Osteoblast (primary cell): ENCODE results near the gene COL20A1. TPM values are rescaled to one million over a fixed set of nuclear protein-coding genes. Genes with fewer than 3 reads are reported as not detected.

Experiments used
- DNase-seq: peaks from one replicate; pipeline ENCODE4 v3.0.0; 2011; ENCODE audit warnings: low spot score, mixed read lengths; ENCODE audit not compliant: insufficient read length; ENCODE audit errors: missing footprints
- H2AFZ ChIP-seq: 2 replicates; pipeline ENCODE4 v1.6.0; 2011; ENCODE audit warnings: mild to moderate bottlenecking, low read length
- H3K27ac ChIP-seq: 2 replicates; pipeline ENCODE4 v1.5.1; 2011; ENCODE audit warnings: mild to moderate bottlenecking, low read depth, low read length, moderate library complexity
- H3K27me3 ChIP-seq: 2 replicates; pipeline ENCODE4 v1.6.0; 2012; ENCODE audit warnings: mild to moderate bottlenecking, control low read depth, inconsistent platforms, low read length, moderate library complexity; ENCODE audit not compliant: insufficient read depth
- H3K36me3 ChIP-seq: 2 replicates; pipeline ENCODE4 v1.5.1; 2011; ENCODE audit warnings: mild to moderate bottlenecking, low read length, control low read depth, moderate library complexity; ENCODE audit not compliant: insufficient read depth
- H3K4me1 ChIP-seq: 2 replicates; pipeline ENCODE4 v1.5.1; 2011; ENCODE audit warnings: mild to moderate bottlenecking, low read length, control low read depth, moderate library complexity; ENCODE audit not compliant: insufficient read depth
- H3K4me2 ChIP-seq: 2 replicates; pipeline ENCODE4 v1.6.0; 2011; ENCODE audit warnings: mild to moderate bottlenecking, low read length; ENCODE audit not compliant: insufficient read depth
- H3K4me3 ChIP-seq: fragments of 200-600 bp; sonication (generic); 3 replicates; pipeline ENCODE4 v1.5.1; 2012; ENCODE audit warnings: mild to moderate bottlenecking, low read length, inconsistent platforms; ENCODE audit not compliant: insufficient read depth
- H3K79me2 ChIP-seq: 2 replicates; pipeline ENCODE4 v1.6.0; 2012; ENCODE audit warnings: mild to moderate bottlenecking, low read length, control low read depth, inconsistent platforms; ENCODE audit not compliant: insufficient read depth
- H3K9me3 ChIP-seq: 2 replicates; pipeline ENCODE4 v1.5.1; 2011; ENCODE audit warnings: low read depth, low read length, control low read depth
- H4K20me1 ChIP-seq: 2 replicates; pipeline ENCODE4 v1.6.0; 2012; ENCODE audit warnings: mild to moderate bottlenecking, low read length, control low read depth; ENCODE audit not compliant: insufficient read depth
- total RNA-seq: library from RNA; depleted of rRNA; stranded (reverse); fragments of >200 nt; gene quantifications from 2 replicates; pipeline ENCODE4 v1.2.3, GENCODE V29; 2012
- TF ChIP-seq, protein P1 (sequence below): IDR thresholded peaks from 2 replicates; pipeline ENCODE4 v1.5.1; 2011; ENCODE audit warnings: mild to moderate bottlenecking, low read depth, low read length, moderate library complexity; ENCODE audit errors: extremely low read depth

COL20A1 gene
- total RNA-seq, 1 donor = not detected

DNA sequence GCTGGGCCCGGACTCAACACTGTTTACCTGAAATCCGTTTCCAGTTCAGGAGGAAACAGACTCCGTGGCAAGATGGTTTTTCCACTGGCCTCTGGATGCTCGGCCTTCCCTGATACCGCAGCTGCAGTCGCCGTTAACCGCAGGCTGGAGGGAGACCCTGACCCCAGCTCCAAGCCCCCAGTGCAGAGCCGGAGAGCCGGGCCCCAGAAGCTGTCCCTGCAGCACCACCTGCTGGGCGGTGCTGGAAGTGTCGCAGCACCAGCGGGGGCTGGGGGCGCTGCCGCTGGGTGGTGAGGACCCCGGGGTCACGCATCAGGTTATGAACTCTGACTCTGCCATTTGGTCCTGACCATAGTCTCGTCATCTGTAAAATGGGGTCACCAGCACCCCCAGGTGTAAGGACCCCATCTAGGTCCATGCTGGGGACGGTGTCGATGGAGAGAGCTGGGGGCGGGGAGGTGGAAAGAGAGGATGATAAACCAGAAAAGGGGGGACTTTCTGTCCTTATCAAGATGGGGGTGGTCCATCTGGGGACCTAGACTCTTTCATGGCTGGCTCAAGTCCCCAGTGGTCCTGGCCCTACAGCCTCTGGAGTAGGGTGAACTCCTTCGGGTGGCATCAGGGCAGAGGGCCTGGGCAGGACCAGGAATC is 88.9 kb downstream of the COL20A1 start:
- no peaks in the 10 kb centered on the region for H3K79me2 ChIP-seq
- peak; percentile 95 for DNase-seq
- TF ChIP-seq, protein P1, sequence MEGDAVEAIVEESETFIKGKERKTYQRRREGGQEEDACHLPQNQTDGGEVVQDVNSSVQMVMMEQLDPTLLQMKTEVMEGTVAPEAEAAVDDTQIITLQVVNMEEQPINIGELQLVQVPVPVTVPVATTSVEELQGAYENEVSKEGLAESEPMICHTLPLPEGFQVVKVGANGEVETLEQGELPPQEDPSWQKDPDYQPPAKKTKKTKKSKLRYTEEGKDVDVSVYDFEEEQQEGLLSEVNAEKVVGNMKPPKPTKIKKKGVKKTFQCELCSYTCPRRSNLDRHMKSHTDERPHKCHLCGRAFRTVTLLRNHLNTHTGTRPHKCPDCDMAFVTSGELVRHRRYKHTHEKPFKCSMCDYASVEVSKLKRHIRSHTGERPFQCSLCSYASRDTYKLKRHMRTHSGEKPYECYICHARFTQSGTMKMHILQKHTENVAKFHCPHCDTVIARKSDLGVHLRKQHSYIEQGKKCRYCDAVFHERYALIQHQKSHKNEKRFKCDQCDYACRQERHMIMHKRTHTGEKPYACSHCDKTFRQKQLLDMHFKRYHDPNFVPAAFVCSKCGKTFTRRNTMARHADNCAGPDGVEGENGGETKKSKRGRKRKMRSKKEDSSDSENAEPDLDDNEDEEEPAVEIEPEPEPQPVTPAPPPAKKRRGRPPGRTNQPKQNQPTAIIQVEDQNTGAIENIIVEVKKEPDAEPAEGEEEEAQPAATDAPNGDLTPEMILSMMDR = peak; percentile 84
- H3K4me3 ChIP-seq = no peak overlapping the region
- H3K27me3 ChIP-seq = no peaks in the 10 kb centered on the region
- no peaks in the 10 kb centered on the region for H3K4me1 ChIP-seq
- no peaks in the 10 kb centered on the region for H3K36me3 ChIP-seq
- H4K20me1 ChIP-seq = peaks cover 5% of the 10 kb centered on the region
- H3K4me2 ChIP-seq = no peak overlapping the region
- peaks cover 7% of the 10 kb centered on the region for H3K9me3 ChIP-seq
- H3K27ac ChIP-seq = no peak overlapping the region
- no peak overlapping the region for H2AFZ ChIP-seq

DNA sequence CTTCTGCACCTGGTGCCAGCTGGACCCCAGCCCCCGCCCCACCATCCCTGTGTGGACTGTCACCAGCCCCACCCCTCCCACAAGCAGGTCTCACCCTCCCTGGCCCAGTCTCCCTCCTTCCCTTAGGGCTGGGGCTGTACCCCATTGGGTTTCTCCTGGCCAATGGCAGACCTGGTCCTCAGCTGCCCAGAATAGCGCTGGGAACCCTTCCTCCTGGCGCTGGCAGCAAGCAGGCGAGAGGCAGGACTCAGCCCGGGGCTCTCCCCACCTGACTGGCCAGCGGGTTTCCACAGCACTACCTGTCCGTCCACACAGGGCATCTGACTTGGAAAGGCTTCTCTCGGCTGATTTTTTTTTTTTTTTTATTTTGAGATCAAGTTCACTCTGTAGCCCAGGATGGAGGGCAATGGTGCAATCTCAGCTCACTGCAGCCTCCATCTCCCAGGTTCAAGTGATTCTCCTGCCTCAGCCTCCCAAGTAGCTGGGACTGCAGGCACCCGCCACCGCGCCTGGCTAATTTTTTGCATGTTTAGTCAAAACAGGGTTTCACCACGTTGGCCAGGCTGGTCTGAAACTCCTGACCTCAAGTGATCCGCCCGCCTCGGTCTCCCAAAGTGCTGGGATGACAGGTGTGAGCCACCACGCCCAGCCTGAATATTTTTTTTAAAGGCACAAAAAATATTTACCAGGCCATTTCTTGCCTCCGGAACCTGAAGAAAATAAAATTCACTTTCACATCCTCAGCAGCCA is 89.7 kb downstream of the COL20A1 start:
- Histone ChIP-seq H3K79me2 (no peaks in the 10 kb centered on the region), H3K4me1 (no peaks in the 10 kb centered on the region), H3K36me3 (no peaks in the 10 kb centered on the region), H3K9me3 (peaks cover 7% of the 10 kb centered on the region), H3K4me3 (no peak overlapping the region), H2AFZ (no peak overlapping the region), H3K27me3 (no peaks in the 10 kb centered on the region), H3K27ac (no peak overlapping the region), H4K20me1 (peaks cover 5% of the 10 kb centered on the region), H3K4me2 (no peak overlapping the region)
- TF ChIP-seq, protein P1 = no peak
- no peak for DNase-seq

DNA sequence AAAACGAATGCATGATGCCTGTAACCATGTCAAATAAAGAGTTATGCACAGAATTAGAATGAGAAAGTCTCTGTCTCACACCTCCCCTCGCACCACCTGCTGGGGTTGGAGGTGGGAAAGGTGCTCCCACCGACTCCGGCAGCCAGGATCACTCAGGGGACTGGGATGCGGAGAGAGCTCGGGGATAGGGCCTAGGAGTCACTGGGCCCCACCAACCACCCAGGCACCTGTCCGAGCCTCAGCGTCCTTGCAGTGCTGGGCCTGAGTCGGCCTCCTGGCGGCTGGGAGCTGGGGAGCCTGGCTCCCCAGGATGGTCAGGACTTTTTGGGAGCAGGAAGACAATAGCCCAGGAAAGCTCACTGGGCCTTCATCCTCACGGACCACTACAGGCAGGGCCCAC is 90.6 kb downstream of the COL20A1 start:
- Histone ChIP-seq H3K4me2 (no peak overlapping the region), H3K27ac (no peak overlapping the region), H3K4me3 (no peak overlapping the region), H4K20me1 (peaks cover 5% of the 10 kb centered on the region), H2AFZ (no peak overlapping the region), H3K9me3 (peaks cover 7% of the 10 kb centered on the region), H3K79me2 (no peaks in the 10 kb centered on the region), H3K36me3 (no peaks in the 10 kb centered on the region), H3K27me3 (no peaks in the 10 kb centered on the region), H3K4me1 (no peaks in the 10 kb centered on the region)
- no peak for DNase-seq
- TF ChIP-seq, protein P1 = no peak

DNA sequence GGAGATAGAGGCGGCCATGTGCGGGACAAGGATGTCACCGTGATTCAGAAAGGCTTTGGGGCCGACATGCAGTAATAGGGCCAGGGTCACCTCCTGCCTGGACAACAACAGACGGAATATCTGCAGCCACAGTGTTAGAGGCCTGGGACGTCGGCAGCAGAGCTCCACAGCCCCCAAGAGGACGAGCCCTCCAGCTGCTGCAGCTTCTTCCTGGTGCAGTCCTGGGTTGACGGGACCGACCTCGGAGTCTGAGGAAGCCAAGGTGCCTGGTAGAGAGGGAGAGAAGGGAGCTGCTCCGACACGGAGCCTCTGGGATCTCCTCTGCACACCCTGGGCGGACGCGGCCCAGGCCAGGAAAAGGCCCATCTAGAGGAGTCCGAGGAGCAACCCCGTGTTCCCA is 91.3 kb downstream of the COL20A1 start:
- TF ChIP-seq, protein P1 = no peak
- DNase-seq = no peak
- H3K4me3 ChIP-seq = no peak overlapping the region

More for the DNA sequence above, 91.3 kb downstream of the COL20A1 start:
- Histone ChIP-seq H4K20me1 (peaks cover 5% of the 10 kb centered on the region), H3K79me2 (no peaks in the 10 kb centered on the region), H3K27me3 (no peaks in the 10 kb centered on the region), H3K36me3 (no peaks in the 10 kb centered on the region), H3K9me3 (peaks cover 7% of the 10 kb centered on the region), H2AFZ (no peak overlapping the region), H3K27ac (no peak overlapping the region), H3K4me2 (no peak overlapping the region), H3K4me1 (no peaks in the 10 kb centered on the region)
